HepG2 (cell line): ENCODE measurements around the gene CLIP2. TPM values are rescaled to one million over a fixed set of nuclear protein-coding genes. Genes with fewer than 3 reads are reported as not detected.

Source experiments
- ATAC-seq: fragments of 200-7000 bp; cut with Tn5 transposase; 3 replicates; pipeline ENCODE4 v1.9.1; 2020; ENCODE audit warnings: mild to moderate bottlenecking, moderate library complexity
- BruUV-seq: library from RNA; stranded (reverse); fragments of 400-500 nt; replicated peaks from 2 replicates; lab custom pipeline; 2021; lab: Mats Ljungman, UMichigan
- CTCF ChIA-PET: fragments of 300-600 bp; formaldehyde crosslinking; extraction: SDS; loops from one replicate; lab custom pipeline; 2021; ENCODE audit warnings: low total read pairs, inconsistent platforms, low intra/inter-chr PET ratio; lab: Yijun Ruan, JAX
- POLR2A ChIA-PET: fragments of 350-600 bp; sonication (Branson Sonifier 250); formaldehyde crosslinking; loops from one replicate; lab custom pipeline; 2020; ENCODE audit warnings: antibody characterized with exemption, inconsistent platforms; lab: Yijun Ruan, JAX
- DNase-seq: peaks from one replicate; pipeline ENCODE4 v3.0.0-alpha.2; 2015; ENCODE audit warnings: low spot score
- FAIRE-seq: peaks from 3 replicates; lab custom pipeline; 2011; peaks lifted over from hg19 to GRCh38; lab: Jason Lieb, UNC
- H2AFZ ChIP-seq: one replicate; pipeline ENCODE4 v1.6.1; 2011; ENCODE audit warnings: low read length, inconsistent platforms
- H3K27ac ChIP-seq: fragments of 300-600 bp; 3 replicates; pipeline ENCODE4 v1.8.0; 2011; ENCODE audit warnings: mixed run types, mild to moderate bottlenecking, mixed read lengths, low read length, inconsistent platforms; ENCODE audit not compliant: insufficient read depth; ENCODE audit errors: extremely low read length
- H3K27me3 ChIP-seq, 2 experiments: fragments of 200-600 bp in 1 of 2; 2 replicates in 1 of 2; 3 replicates in 1 of 2; pipeline versions ENCODE4 v1.6.0 to v1.8.0; 2011; ENCODE audit warnings: low read length in 2 of 2, mild to moderate bottlenecking in 2 of 2, moderate library complexity in 2 of 2, inconsistent platforms in 1 of 2; ENCODE audit not compliant: insufficient read depth in 2 of 2, control insufficient read depth in 1 of 2
- H3K36me3 ChIP-seq, 2 experiments: fragments of 200-600 bp in 1 of 2; replicated peaks in 1 of 2; 2 replicates in 1 of 2; 3 replicates in 1 of 2; pipeline versions ENCODE4 v1.5.1 to v1.8.0; 2011; ENCODE audit warnings: low read length in 2 of 2, inconsistent platforms in 1 of 2; ENCODE audit not compliant: insufficient read depth in 2 of 2, control insufficient read depth in 1 of 2
- H3K4me1 ChIP-seq: 2 replicates; pipeline ENCODE4 v1.5.1; 2012; ENCODE audit warnings: low read length, inconsistent platforms; ENCODE audit not compliant: insufficient read depth
- H3K4me2 ChIP-seq: 2 replicates; pipeline ENCODE4 v1.6.0; 2011; ENCODE audit warnings: low read depth, low read length, inconsistent platforms
- H3K4me3 ChIP-seq, 3 experiments: fragments of 200-600 bp in 1 of 3; sonication (generic), shearing (Covaris generic) in 1 of 3; replicated peaks in 1 of 3; 2 replicates each; pipeline ENCODE4 v1.5.1; 2011 to 2016; ENCODE audit warnings: low read length in 3 of 3, inconsistent platforms in 2 of 3, low read depth in 2 of 3, mild to moderate bottlenecking in 2 of 3, control low read depth in 1 of 3, mixed read lengths in 1 of 3; ENCODE audit not compliant: insufficient read depth in 1 of 3
- H3K79me2 ChIP-seq: one replicate; pipeline ENCODE4 v1.6.1; 2011; ENCODE audit warnings: low read length, inconsistent platforms; ENCODE audit not compliant: insufficient read depth
- H3K9ac ChIP-seq: 2 replicates; pipeline ENCODE4 v1.6.0; 2011; ENCODE audit warnings: mild to moderate bottlenecking, low read depth, low read length, inconsistent platforms; ENCODE audit not compliant: insufficient read depth
- H3K9me3 ChIP-seq: 2 replicates; pipeline ENCODE4 v1.5.1; 2012; ENCODE audit warnings: mild to moderate bottlenecking, low read length
- H4K20me1 ChIP-seq: 2 replicates; pipeline ENCODE4 v1.6.0; 2011; ENCODE audit warnings: inconsistent platforms, mild to moderate bottlenecking, low read length, moderate library complexity; ENCODE audit not compliant: insufficient read depth
- AGO2 ChIP-seq: fragments of 200-400 bp; formaldehyde crosslinking; optimal IDR thresholded peaks from 2 replicates; pipeline ENCODE3; 2017; ENCODE audit warnings: mild to moderate bottlenecking, low read depth, low read length, moderate library complexity
- EP300 ChIP-seq, 3 experiments: sonication (generic) in 1 of 3; formaldehyde crosslinking in 1 of 3; IDR thresholded peaks; 2 replicates each; pipeline versions ENCODE4 v1.5.1 to v1.6.1; 2011 to 2020; ENCODE audit warnings: low read depth in 2 of 3, low read length in 2 of 3, borderline replicate concordance in 1 of 3, improper control_type of control experiment in 1 of 3, mild to moderate bottlenecking in 1 of 3, missing genetic modification reagents in 1 of 3, moderate library complexity in 1 of 3
- FUBP1 ChIP-seq: sonication (generic); formaldehyde crosslinking; IDR thresholded peaks from 2 replicates; pipeline ENCODE4 v1.5.1; 2020; ENCODE audit warnings: missing genetic modification reagents, mild to moderate bottlenecking, borderline replicate concordance
- NFE2L2 ChIP-seq: fragments of 150-350 bp; IDR thresholded peaks from 2 replicates; pipeline ENCODE4 v1.6.1; 2014; ENCODE audit warnings: low read length
- WGBS: methylation state at CpG from one replicate; pipeline ENCODE4 v1.1.6; 2017; ENCODE audit warnings: low lambda C conversion rate; 5-methylcytosine and 5-hydroxymethylcytosine counted together
- in situ Hi-C: cut with HindIII; loops from 2 replicates; pipeline ENCODE4 v1.10.0; 2017; ENCODE audit warnings: low pct_unique_long_range_greater_than_20kb; ENCODE audit not compliant: extremely low pct_ligation_motif_present
- intact Hi-C: fragments of 100-400 bp; cut with micrococcal nuclease; formaldehyde crosslinking; loops from one replicate; pipeline ENCODE4 v1.10.0; 2022; ENCODE audit not compliant: unreplicated experiment
- polyA plus RNA-seq, 8 experiments: library from polyadenylated mRNA; depleted of rRNA in 3 of 8; stranded (reverse) in 7 of 8; unstranded in 1 of 8; fragments of >200 nt; fragmentation: Illumina TruSeq in 4 of 8; extraction: Trizol in 4 of 8; gene quantifications; 2 replicates each; pipeline versions ENCODE4 v1.2.1 to v1.2.3, GENCODE V29; 2011 to 2016; ENCODE audit warnings: low read depth in 4 of 8, missing spikeins in 1 of 8, mixed read lengths in 1 of 8; ENCODE audit not compliant: insufficient read depth in 1 of 8
- total RNA-seq, 5 experiments: library from RNA; depleted of rRNA; stranded (reverse); fragments of >200 nt; fragmentation: Illumina TruSeq; extraction: Trizol; gene quantifications; 2 replicates each; pipeline ENCODE4 v1.2.3, GENCODE V29; 2016; ENCODE audit warnings: low read depth in 1 of 5

The CLIP2 gene
- total and polyA plus RNA-seq, 2 of the 13 experiments (the other 11 are each of a cell fraction or from before 2014, with no cell fraction given): 6.5 to 17.4 TPM

GRCh38 chr7:74396993-74397392, 107.8 kb downstream of the CLIP2 start:
- Histone ChIP-seq H2AFZ (no peak overlapping the region), H4K20me1 (no peaks in the 10 kb centered on the region), H3K27ac (no peak overlapping the region), H3K9me3 (no peaks in the 10 kb centered on the region), H3K79me2 (no peaks in the 10 kb centered on the region), H3K4me1 (no peaks in the 10 kb centered on the region), H3K4me3 (no peak overlapping the region), H3K4me2 (no peak overlapping the region), H3K36me3 (peaks cover 16 to 25% of the 10 kb centered on the region in 2 experiments; a peak in 3 of 5 replicates), H3K9ac (no peak overlapping the region), H3K27me3 (no peaks in the 10 kb centered on the region)
- no TSS peak for BruUV-seq
- intact Hi-C loops (no loop called here), in situ Hi-C loops (no loop called here)
- FAIRE-seq (no peak), DNase-seq (no peak), ATAC-seq (no peak)
- no peak for TF ChIP-seq EP300 (IDR thresholded peaks at IDR 0.05; ENCODE audit: low read depth in 2 of 2, low read length in 2 of 2)
- no peak for TF ChIP-seq EP300 (CRISPR knock-in tag; IDR thresholded peaks at IDR 0.05; ENCODE audit: borderline replicate concordance)
- TF ChIP-seq NFE2L2: peak; percentile 7; the same call in 1 of the 2 replicates
- ChIA-PET CTCF (no interaction called here), POLR2A (no interaction called here)
- 97% methylated on average over 11 of the region's 11 CpGs for WGBS

- H2AFZ ChIP-seq: no peak overlapping the region
- TF ChIP-seq FUBP1 (CRISPR knock-in tag) (no peak), AGO2 (peak; percentile 25)
- CTCF ChIA-PET: no interaction called here
- H3K4me2 ChIP-seq: no peak overlapping the region
- H4K20me1 ChIP-seq: no peaks in the 10 kb centered on the region
- in situ Hi-C loops (no loop called here), intact Hi-C loops (no loop called here)
- no peak for ATAC-seq
- no peak for DNase-seq
- no peaks in the 10 kb centered on the region for H3K27me3 ChIP-seq
- peaks cover 16 to 28% of the 10 kb centered on the region in 2 experiments; a peak in 4 of 5 replicates for H3K36me3 ChIP-seq
- no peak overlapping the region for H3K9ac ChIP-seq
- no peak for FAIRE-seq
- H3K9me3 ChIP-seq: no peaks in the 10 kb centered on the region
- WGBS: 92% methylated on average over 3 of the region's 8 CpGs
- no peaks in the 10 kb centered on the region for H3K4me1 ChIP-seq
- no TSS peak for BruUV-seq
- H3K79me2 ChIP-seq: no peaks in the 10 kb centered on the region
- POLR2A ChIA-PET: no interaction called here
- no peak overlapping the region for H3K4me3 ChIP-seq
- no peak overlapping the region for H3K27ac ChIP-seq
These were observed 109.2 kb downstream of the CLIP2 start for GRCh38 chr7:74398426-74398825.
